GM18507 (cell line): ENCODE data around the gene FAU.

Experiments used
- DNase-seq: peaks from one replicate; pipeline ENCODE4 v3.0.0; 2011; ENCODE audit warnings: low read depth; ENCODE audit not compliant: insufficient read length; ENCODE audit errors: extremely low spot score
- FAIRE-seq: peaks from 2 replicates; lab custom pipeline; 2011; peaks lifted over from hg19 to GRCh38; lab: Jason Lieb, UNC

FAU gene

DNA sequence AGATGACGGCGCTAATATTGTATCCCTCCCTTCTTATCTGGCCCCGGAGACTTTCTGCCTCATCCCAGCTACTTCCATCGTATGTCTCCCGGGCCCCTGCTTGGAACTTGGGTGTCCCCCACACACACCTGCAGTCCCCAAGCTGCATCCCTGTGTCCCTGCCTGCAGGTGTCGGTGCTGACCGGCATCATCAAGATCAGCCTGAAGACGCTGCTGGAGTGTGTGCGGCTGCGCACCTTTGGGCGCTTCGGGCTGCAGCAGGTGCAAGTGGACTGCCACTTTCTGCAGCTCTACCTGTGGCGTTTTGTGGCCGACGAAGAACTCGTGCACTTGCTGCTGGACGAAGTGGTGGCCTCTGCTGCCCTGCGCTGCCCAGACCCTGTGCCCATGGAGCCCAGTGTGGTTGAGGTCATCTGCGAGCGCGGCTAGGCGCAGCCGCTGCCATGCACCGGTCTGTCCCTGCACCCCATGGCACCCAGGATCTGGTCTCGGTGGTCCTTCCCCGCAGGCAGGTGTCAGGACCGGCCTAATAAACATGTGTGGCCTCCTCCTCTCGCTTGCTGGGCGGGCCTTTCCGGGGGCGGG is 10.7 kb downstream of the FAU start:
- no peak for FAIRE-seq

DNA sequence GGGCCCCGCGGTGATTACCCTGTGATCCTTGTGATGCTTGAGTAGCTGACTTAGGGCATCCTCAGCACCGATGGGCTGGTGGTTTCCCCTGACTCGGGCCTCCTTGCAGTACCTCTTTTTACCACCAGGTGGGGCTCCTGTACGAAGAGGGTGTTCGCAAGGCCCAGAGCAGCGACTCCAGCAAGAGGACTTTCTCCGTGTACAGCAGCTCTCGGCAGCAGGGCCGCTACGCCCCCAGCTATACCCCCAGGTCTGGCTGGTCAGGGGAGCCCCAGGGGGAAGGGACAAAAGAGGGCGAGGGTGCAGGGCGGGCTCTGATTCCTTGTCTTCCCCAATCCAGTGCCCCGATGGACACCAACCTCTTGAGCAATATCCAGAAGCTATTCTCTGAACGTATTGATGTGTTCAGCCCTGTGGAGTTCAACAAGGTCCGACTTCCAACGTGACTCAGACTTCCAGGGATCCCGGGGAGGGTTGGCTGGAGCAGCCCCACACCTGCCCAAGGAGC is 11.5 kb downstream of the FAU start:
- peak; percentile 81 for DNase-seq
- peak; percentile 95 for FAIRE-seq

More for the DNA sequence above, 10.7 kb downstream of the FAU start:
- DNase-seq: no peak

DNA sequence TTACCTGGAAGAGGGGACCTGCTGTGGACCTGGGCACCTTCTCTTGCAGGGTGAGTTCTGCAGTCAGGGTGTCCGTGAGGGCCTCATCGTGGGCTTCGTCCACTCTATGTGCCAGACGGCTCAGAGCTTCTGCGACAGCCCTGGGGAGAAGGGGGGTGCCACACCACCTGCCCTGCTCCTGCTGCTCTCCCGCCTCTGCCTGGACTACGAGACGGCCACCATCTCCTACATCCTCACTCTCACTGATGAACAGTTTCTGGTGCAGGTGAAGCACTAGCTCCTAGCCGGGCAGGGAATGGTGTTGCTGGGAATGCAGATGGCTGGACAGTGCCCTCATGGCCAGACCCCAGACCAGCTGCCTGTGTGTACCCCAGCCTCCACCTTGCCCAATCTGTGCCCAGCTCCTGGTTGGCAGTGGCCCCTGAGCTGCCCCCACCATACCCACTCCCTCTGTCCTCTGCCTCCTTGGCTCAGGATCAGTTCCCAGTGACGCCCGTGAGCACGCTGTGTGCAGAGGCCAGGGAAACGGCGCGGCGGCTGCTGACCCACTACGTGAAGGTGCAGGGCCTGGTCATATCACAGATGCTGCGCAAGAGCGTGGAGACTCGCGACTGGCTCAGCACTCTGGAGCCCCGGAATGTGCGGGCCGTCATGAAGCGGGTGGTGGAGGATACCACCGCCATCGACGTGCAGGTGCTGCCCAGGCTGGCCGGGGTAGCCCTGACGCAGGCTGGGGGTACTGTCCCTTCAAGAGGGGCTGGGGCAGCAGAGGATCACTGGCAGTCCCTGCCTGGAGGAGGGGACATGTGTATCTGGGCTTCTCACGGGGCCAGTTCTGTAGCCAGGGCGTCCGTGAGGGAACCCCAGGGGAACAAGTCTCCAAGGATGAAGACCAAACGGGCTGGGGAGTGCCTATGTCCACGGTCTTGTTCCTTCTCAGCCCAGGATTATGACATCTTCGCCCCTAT is 12.4 kb downstream of the FAU start:
- FAIRE-seq: no peak
- DNase-seq: no peak

DNA sequence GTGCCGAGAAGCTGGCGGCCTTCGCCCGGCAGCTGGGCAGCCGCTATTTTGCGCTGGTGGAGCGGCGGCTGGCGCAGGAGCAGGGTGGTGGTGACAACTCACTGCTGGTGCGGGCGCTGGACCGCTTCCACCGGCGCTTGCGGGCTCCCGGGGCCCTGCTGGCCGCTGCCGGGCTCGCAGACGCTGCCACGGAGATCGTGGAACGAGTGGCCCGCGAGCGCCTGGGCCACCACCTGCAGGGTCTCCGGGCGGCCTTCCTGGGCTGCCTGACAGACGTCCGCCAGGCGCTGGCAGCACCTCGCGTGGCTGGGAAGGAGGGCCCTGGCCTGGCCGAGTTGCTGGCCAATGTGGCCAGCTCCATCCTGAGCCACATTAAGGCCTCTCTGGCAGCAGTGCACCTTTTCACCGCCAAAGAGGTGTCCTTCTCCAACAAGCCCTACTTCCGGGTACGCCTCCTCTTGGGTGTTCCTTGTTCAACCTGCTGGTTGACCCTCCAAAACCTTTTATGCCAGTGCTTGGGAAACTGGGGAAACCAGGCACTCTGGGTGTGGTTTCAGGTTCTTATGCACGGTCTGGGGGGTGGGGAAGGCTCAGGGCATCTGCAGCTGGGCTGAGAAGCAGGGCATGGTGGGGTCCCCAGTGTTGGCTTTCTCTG is 13.3 kb downstream of the FAU start:
- DNase-seq: no peak
- no peak for FAIRE-seq

DNA sequence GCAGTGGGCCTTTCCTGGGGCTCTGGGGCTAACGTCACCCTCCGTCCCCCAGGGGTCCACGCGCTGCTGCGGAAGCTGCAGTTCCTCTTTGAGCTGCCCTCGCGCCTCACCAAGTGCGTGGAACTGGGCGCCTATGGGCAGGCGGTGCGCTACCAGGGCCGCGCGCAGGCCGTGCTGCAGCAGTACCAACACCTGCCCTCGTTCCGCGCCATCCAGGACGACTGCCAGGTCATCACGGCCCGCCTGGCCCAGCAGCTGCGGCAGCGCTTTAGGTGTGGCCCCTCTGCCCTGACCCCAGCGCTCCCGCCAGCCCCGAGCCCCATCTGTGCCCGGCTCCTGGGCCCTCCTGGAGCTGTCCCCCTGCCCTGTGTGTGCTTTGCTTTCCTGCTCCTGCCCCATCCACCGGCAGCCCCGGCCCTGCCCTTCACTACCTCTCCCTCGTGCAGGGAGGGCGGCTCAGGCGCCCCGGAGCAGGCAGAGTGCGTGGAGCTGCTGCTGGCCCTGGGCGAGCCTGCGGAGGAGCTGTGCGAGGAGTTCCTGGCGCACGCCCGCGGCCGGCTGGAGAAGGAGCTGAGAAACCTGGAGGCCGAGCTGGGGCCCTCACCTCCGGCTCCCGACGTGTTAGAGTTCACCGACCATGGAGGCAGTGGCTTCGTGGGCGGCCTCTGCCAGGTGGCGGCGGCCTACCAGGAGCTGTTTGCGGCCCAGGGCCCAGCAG is 14.0 kb downstream of the FAU start:
- DNase-seq: no peak
- no peak for FAIRE-seq

DNA sequence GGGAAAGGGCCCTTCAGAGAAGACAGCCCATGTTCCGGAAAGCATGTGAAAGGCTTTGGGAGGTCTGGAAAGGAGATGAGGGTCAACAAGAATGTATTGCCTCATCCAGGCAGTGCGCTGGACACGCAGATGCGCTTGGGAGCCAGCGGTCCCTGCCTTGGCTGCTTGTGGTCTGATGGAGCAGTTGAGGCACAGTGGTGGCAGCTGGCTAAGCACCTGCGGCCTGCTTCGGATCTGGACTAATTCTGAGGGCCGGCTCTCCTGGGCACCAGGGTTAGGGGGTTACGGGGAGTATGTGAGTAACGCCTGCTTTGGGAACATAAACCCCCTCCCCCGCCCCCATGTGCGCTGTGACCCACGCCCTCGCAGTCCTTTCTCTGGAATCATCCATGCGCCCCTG is 14.9 kb downstream of the FAU start:
- no peak for FAIRE-seq
- no peak for DNase-seq

DNA sequence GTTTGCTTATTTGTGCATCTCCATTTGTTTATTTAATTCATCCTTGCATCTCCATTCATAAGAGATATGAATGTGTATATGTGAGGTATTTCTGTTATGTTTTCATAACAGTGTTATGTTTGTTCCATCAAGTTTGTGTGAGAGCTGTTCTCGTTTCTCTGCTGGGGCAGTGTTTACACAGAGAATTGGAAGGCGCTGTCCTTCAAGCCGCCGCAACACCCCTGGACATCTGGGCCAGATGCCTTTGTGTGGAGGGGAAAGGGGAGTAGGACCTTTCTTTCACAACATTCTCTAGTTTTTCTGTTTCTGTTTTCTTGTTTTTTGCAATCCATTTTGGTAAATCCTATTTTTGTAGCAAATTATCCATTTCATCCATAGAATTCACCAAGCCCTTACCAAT is 17.3 kb downstream of the FAU start:
- DNase-seq (no peak), FAIRE-seq (no peak)

DNA sequence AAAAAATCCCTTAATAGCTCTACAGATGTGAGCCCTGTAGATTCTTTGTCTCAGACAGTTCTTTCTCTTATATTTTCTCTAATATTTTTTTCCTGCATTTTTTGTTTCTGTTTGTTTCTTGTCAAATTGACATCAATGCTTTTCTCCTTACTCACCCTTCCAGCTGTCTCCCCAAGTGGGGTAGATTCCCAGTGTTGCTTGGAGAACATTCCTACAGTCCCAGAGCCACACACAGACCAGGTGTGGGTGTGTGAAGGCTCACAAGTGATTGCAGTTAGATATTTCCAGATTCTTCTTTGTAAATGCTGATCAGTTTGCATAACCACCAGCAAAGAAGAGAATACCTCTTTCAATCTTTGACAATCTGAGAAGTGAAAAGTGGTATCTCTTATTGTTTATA is 18.5 kb downstream of the FAU start:
- no peak for FAIRE-seq
- no peak for DNase-seq

DNA sequence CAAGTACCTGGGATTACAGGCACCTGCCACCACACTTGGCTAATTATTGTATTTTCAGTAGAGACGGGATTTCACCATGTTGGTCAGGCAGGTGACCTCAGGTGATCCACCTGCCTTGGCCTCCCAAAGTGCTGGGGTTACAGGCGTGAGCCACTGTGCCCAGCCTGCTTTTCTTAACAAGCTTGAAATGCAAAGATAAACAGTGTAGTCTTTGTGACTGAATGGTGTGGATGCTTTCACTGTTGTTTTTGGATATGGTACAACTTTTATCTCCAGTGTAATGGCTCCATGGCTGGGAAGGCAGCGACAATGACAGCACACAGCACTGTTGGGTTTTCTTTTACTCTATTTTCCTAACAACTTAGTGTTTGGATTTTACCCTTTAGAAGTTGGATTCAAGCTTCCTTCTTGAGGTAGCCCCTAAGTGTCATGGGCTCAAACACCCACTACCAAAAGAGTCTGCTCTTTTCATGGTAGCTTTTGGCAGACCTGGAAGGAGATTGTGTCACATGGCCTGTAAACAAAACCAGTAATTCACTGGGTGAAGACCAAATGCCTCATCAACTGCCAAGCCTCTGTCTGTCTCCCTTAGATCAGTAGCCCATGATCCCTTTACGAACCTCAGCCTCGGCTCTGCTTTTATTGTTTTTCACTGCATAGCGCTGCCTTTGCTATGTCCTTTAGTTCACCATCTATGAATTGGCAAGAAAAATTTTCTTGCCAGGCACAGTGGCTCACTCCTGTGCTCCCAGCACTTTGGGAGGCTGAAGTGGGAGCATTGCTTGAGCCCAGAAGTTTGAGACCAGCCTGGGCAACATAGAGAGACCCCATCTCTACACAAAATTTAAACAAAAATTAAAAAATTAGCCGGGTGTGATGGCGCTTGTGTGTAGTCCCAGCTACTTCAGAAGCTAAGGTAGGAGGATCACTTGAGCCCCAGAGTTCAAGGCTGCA is 19.5 kb downstream of the FAU start:
- FAIRE-seq (no peak), DNase-seq (no peak)

DNA sequence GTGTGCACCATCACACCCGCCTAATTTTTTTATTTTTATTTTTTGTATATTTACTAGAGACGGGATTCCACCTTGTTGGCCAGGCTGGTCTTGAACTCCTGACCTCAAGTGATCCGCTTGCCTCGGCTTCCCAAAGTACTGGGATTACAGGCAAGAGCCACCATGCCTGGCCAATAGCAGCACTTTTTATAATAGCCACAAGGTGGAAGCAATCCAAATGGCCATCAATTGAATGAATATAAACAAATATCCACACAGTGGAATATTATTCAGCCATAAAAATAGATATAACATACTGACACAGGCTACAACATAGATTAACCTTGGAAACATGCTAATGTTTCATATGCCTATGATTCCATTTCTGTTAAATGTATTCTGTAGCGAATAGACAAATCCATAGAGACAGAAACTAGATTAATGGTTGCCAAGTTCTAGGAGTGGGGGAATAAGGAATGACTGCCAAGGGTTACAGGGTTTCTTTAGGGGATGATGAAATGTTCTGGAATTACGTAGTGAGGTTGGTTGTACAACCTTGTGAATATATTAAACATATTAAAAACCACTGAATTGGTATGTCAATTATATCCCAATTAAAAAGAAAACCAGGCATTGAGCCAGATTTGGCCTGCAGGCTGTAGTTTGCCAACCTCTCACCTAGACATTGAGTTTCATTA is 21.1 kb downstream of the FAU start:
- no peak for FAIRE-seq

DNA sequence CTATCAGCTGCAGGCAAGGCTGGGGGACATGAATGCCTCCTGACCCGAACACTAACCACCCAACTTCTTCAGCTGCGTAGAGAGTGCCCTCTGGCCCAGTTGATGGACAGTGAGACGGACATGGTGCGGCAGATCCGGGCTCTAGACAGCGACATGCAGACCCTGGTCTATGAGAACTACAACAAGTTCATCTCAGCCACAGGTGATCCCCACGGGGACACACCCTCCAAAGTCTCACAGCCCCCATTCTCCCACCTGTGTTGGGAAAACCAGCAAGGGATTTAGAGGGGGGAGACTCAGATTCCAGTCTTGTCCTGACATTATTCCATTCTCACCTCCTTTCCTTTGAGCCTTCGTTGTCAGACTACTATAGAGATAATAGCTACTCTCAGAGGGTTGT is 25.0 kb downstream of the FAU start:
- no peak for FAIRE-seq

More for the DNA sequence above, 21.1 kb downstream of the FAU start:
- no peak for DNase-seq

DNA sequence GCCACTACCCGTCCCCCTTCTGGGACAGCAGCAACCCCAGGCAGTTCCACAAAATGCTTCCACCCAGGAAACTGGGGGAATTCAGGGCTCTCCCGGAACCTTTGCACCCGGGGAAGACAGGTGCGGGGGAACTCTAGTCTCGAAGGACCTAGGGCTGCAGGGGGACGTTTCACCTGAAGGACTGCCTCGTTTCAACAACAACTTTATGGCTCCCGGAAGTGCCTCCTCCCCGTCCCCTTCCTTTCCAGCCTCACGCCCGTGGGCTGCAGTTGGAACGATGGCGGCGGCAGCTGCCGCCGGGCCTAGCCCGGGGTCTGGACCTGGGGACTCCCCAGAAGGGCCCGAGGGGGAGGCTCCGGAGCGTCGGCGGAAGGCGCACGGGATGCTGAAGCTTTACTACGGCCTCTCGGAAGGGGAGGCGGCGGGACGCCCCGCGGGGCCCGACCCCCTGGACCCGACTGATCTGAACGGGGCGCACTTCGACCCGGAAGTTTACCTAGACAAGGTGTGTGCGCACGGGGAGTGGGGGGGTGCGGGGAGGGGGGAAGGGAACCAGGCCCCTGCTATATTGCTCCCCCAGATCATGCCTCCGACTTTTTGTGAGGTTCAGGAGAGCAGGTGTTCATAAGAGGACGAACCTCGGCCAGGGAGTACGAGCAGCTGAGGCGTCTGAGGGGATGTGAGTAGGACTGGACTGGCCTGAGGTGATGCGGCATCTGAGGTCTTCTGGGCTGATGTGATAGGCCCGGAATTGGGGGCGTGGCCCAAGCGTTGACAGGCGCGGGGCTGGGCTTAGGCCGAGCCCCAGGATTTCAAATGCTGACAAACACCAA is 25.7 kb downstream of the FAU start, which contains the start of gene VPS51:
Gene VPS51, plus strand, starts transcription at position 241 of the 833 bp plus-strand sequence. Its CDS starts 37 bp downstream, at position 278.
- peak; percentile 84 for DNase-seq
- peak; percentile 87 for FAIRE-seq

More for the DNA sequence above, 25.0 kb downstream of the FAU start:
- DNase-seq: no peak

DNA sequence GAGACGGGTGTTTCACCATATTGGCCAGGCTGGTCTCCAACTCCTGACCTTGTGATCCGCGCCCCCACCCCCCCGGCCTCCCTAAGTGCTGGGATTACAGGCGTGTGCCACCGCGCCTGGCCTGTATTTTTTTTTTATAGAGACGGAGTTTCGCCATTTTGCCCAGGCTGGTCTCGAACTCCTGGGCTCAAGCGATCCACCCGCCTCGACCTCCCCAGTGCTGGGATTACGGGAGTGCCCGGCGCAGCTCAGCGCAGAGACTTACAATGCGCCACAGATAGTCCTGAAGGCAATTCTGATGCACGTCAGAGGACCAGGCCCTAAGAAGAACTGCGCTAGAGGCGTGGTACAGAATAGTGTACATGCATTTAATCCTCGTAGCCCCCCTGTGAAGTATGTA is 26.5 kb downstream of the FAU start:
- no peak for DNase-seq
- no peak for FAIRE-seq

DNA sequence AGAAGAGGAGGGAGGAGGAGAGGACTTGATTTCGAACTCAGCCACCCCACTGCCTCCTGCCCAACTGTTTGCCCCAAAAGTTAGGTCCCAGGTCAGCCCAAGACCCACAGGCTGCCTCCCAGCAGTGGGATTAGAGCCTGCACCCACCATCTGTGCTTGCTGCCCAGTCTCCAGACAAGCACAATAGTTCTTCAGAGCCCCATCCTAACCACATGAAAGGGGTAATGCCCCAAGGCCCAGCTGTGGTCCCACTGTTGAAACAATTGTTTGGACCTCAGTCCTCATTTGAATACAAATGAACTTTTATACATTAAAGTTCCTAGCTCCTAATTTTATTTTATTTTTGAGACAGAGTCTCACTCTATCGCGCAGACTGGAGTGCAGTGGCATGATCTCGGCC is 31.3 kb downstream of the FAU start:
- FAIRE-seq: no peak

DNA sequence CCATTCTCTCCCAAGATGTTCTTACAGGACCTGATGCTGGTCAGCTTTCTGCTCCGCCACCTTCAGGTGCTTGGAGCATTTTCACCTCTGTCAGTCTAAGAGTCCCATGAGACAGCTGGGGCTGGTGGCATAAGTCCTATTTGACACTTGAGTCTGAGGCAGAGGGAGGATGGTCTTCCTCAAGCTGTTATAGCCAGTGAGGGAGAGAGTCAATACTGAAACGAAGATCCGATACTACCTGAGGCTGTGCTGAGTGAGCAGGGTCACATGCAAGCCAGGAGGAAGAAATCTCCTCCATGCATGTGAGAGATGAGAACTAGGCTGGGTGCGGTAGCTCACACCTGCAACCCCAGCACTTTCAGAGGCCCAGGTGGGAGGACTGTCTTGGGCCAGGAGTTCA is 32.3 kb downstream of the FAU start:
- no peak for DNase-seq
- FAIRE-seq: no peak

More for the DNA sequence above, 31.3 kb downstream of the FAU start:
- no peak for DNase-seq

DNA sequence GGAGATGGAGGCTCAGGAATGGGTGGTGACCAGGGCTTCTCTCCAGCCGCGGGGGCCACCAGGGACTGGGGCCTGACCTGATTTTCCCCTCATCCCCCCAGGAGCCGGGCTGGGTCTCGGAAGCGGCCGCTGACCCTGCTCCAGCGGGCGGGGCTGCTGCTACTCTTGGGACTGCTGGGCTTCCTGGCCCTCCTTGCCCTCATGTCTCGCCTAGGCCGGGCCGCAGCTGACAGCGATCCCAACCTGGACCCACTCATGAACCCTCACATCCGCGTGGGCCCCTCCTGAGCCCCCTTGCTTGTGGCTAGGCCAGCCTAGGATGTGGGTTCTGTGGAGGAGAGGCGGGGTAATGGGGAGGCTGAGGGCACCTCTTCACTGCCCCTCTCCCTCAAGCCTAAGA is 34.1 kb downstream of the FAU start:
- no peak for FAIRE-seq
- no peak for DNase-seq

DNA sequence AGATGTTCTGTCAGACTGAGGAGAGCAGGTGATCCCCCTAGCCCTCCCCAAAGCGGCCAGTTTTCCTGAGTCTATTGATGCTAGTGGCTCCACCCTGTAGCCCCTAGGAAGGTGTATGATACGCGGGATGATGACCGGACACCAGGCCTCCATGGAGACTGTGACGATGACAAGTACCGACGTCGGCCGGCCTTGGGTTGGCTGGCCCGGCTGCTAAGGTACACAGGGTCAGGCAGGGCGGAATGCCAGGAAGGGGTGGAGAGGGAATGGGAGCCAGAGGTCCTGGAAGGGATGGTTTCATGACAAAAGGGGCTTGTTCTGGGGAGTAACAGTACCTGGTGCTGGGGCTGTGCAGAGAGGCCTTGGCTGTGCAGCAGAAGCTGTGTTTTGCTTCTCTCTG is 34.7 kb downstream of the FAU start:
- DNase-seq: no peak
- no peak for FAIRE-seq
